ENCODE data around the gene EXOSC10. TPM values are rescaled to one million over a fixed set of nuclear protein-coding genes. Genes with fewer than 3 reads are reported as not detected.

The EXOSC10 gene
- total and polyA plus RNA-seq, 2 of the 13 experiments (the other 11 are each of a cell fraction or from before 2014, with no cell fraction given), result 48.4 to 67.6 TPM

- peak; percentile 43; the same call in 1 of the 2 replicates for TF ChIP-seq ELF3 (CRISPR knock-in tag; IDR thresholded peaks at IDR 0.05)
- TF ChIP-seq CREBL2 (CRISPR knock-in tag; IDR thresholded peaks at IDR 0.05; ENCODE audit: borderline replicate concordance), result no peak
- TF ChIP-seq ZNF446 (CRISPR knock-in tag; IDR thresholded peaks at IDR 0.05), result no peak
- TF ChIP-seq KDM5B (CRISPR knock-in tag; IDR thresholded peaks at IDR 0.05; ENCODE audit: borderline replicate concordance), result no peak; the same call in 1 of the 2 replicates
- TF ChIP-seq MEIS2 (CRISPR knock-in tag; IDR thresholded peaks at IDR 0.05), result 0 out of 2 replicates have a peak, but pooled peaks have one; percentile 35
- 0 out of 2 replicates have a peak, but pooled peaks have one; percentile 68 for TF ChIP-seq BRD4 (CRISPR knock-in tag; IDR thresholded peaks at IDR 0.05)
- no peak for TF ChIP-seq ZNF577 (CRISPR knock-in tag; IDR thresholded peaks at IDR 0.05; ENCODE audit: borderline replicate concordance, low read depth)
- no peak; the same call in 1 of the 2 replicates for TF ChIP-seq DR1 (CRISPR knock-in tag; IDR thresholded peaks at IDR 0.05)
- no peak for TF ChIP-seq FOXO1 (CRISPR knock-in tag; IDR thresholded peaks at IDR 0.05)
- TF ChIP-seq HNRNPL (IDR thresholded peaks at IDR 0.05; ENCODE audit: low read depth, low read length), result no peak
- TF ChIP-seq SOX6 (IDR thresholded peaks at IDR 0.05), result no peak
- TF ChIP-seq SOX6 (CRISPR knock-in tag; IDR thresholded peaks at IDR 0.05), result no peak
- TF ChIP-seq ZSCAN22 (CRISPR knock-in tag; IDR thresholded peaks at IDR 0.05), result no peak
- no peak for TF ChIP-seq PHB2 (IDR thresholded peaks at IDR 0.05; ENCODE audit: partially characterized antibody)
- TF ChIP-seq ZNF768 (CRISPR knock-in tag; IDR thresholded peaks at IDR 0.05), result peak; percentile 45; the same call in 1 of the 2 replicates
- no peak for TF ChIP-seq ZNF660 (CRISPR knock-in tag; IDR thresholded peaks at IDR 0.05; ENCODE audit: borderline replicate concordance, low read depth)
- TF ChIP-seq BCL6 (CRISPR knock-in tag; IDR thresholded peaks at IDR 0.05), result no peak; the same call in 1 of the 2 replicates
- peak; percentile 52; the same call in 1 of the 2 replicates for TF ChIP-seq PHF20 (CRISPR knock-in tag; IDR thresholded peaks at IDR 0.05)
- no peak for TF ChIP-seq ZMYM4 (CRISPR knock-in tag; IDR thresholded peaks at IDR 0.05)
- no peak for TF ChIP-seq MED13 (CRISPR knock-in tag; IDR thresholded peaks at IDR 0.05)
- no peak for TF ChIP-seq HINFP (CRISPR knock-in tag; IDR thresholded peaks at IDR 0.05; ENCODE audit: low read depth)
- TF ChIP-seq ZNF124 (CRISPR knock-in tag; IDR thresholded peaks at IDR 0.05), result no peak
- TF ChIP-seq ZNF138 (CRISPR knock-in tag; IDR thresholded peaks at IDR 0.05; ENCODE audit: low read depth), result no peak
- TF ChIP-seq SRSF4 (IDR thresholded peaks at IDR 0.05; ENCODE audit: low read depth, low read length, poor library complexity, severe bottlenecking), result no peak
- TF ChIP-seq ZUFSP (CRISPR knock-in tag; IDR thresholded peaks at IDR 0.05; ENCODE audit: borderline replicate concordance), result no peak
- no peak for TF ChIP-seq NR3C1 (CRISPR knock-in tag; IDR thresholded peaks at IDR 0.05)
- no peak for TF ChIP-seq PHF21A (CRISPR knock-in tag; IDR thresholded peaks at IDR 0.05)
- TF ChIP-seq RBFOX2 (IDR thresholded peaks at IDR 0.05; ENCODE audit: low read depth, low read length), result peak; percentile 80
Observed at GRCh38 chr1:11059968-11060830, 39.5 kb downstream of the EXOSC10 start, which contains the start of gene SRM (continued).

Measured in HepG2 (cell line).